Activated CD4-positive, alpha-beta T cell treated with anti-CD3 and anti-CD28 coated beads, Interleukin-10, Interleukin-2, amounts not matched to agents 100 ng/mL and 50 ng/mL, durations not matched to agents 16 hours and 8 hours (primary cell): ENCODE data around the gene NRCAM.

Experiments used
- DNase-seq: peaks from one replicate; pipeline ENCODE4 v3.0.0-alpha.2; 2020

NRCAM gene

GRCh38 chr7:108236681-108237415 lies 219.4 kb downstream of the NRCAM start:
- DNase-seq, result no peak

GRCh38 chr7:108235451-108236061 lies 220.7 kb downstream of the NRCAM start:
- no peak for DNase-seq

GRCh38 chr7:108234971-108235450 lies 221.2 kb downstream of the NRCAM start:
- DNase-seq, result no peak

GRCh38 chr7:108234281-108234680 lies 222.0 kb downstream of the NRCAM start:
- DNase-seq, result no peak

GRCh38 chr7:108232076-108232475 lies 224.2 kb downstream of the NRCAM start:
- no peak for DNase-seq

- DNase-seq, result no peak
Observed at GRCh38 chr7:108231221-108231620, 225.0 kb downstream of the NRCAM start.

- no peak for DNase-seq
Observed at GRCh38 chr7:108227366-108227765, 228.9 kb downstream of the NRCAM start.

GRCh38 chr7:108226816-108227299 lies 229.4 kb downstream of the NRCAM start:
- no peak for DNase-seq

GRCh38 chr7:108225531-108226181 lies 230.6 kb downstream of the NRCAM start:
- DNase-seq, result no peak

GRCh38 chr7:108224387-108224786 lies 231.8 kb downstream of the NRCAM start:
- no peak for DNase-seq

- no peak for DNase-seq
Observed at GRCh38 chr7:108222236-108222892, 233.9 kb downstream of the NRCAM start.

GRCh38 chr7:108211382-108212201 lies 244.6 kb downstream of the NRCAM start:
- peak; percentile 12 for DNase-seq

GRCh38 chr7:108210796-108211195 lies 245.4 kb downstream of the NRCAM start:
- DNase-seq, result no peak

GRCh38 chr7:108205311-108205710 lies 250.9 kb downstream of the NRCAM start:
- DNase-seq, result no peak

- DNase-seq, result no peak
Observed at GRCh38 chr7:108204281-108204796, 251.9 kb downstream of the NRCAM start.

GRCh38 chr7:108203537-108203936 lies 252.7 kb downstream of the NRCAM start:
- no peak for DNase-seq

GRCh38 chr7:108202743-108203142 lies 253.5 kb downstream of the NRCAM start:
- DNase-seq, result no peak

- DNase-seq, result no peak
Observed at GRCh38 chr7:108201766-108202165, 254.5 kb downstream of the NRCAM start.

GRCh38 chr7:108200326-108200725 lies 255.9 kb downstream of the NRCAM start:
- DNase-seq, result no peak

- no peak for DNase-seq
Observed at GRCh38 chr7:108197371-108198091, 258.7 kb downstream of the NRCAM start.

- DNase-seq, result no peak
Observed at GRCh38 chr7:108196004-108196403, 260.2 kb downstream of the NRCAM start.
